ENCODE measurements around the gene PDIA5.
"Not testable (repeated sequence)": the region's sequence is repeated elsewhere in the genome, so short reads cannot be mapped to it uniquely, and the experiment has no call there.

Gene PDIA5

GRCh38 chr3:123151251-123151705 lies 84.5 kb downstream of the PDIA5 start:
- Mint-ChIP-seq H3K4me3 (no peak overlapping the region), H3K27me3 (ENCODE audit: low read depth) (no peaks in the 10 kb centered on the region), H3K4me1 (peaks cover 5% of the 10 kb centered on the region), H3K27ac (no peak overlapping the region), H3K36me3 (ENCODE audit: low read depth) (peaks cover 26% of the 10 kb centered on the region), H3K9me3 (no peaks in the 10 kb centered on the region)
- no peak for TF ChIP-seq CTCF (IDR thresholded peaks at IDR 0.05; ENCODE audit: unreplicated experiment in 3 of 3)

DNA sequence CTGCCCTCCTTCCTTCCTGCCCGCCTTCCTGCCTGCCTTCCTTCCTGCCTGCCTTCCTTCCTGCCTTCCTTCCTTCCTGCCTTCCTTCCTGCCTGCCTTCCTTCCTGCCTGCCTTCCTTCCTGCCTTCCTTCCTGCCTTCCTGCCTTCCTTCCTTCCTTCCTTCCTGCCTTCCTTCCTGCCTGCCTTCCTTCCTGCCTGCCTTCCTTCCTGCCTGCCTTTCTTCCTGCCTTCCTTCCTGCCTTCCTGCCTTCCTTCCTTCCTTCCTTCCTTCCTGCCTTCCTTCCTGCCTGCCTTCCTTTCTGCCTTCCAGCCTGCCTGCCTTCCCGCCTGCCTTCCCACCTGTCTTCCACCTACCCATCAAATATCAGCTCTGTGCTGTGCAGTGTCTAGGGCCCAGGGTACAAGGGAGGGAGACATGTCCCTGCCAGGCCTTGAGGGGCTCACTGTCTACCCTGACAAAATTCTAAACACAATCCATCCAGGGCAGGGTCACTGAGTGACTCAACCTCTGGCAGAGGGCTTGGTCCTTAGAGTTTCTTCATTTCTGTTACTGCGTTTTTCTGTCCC lies 85.1 kb downstream of the PDIA5 start:
- H3K4me1 Mint-ChIP-seq; H3K4me3 Mint-ChIP-seq; H3K9me3 Mint-ChIP-seq; H3K27me3 Mint-ChIP-seq (ENCODE audit: low read depth); H3K27ac Mint-ChIP-seq: not testable (repeated sequence)
- peaks cover 23% of the 10 kb centered on the region for H3K36me3 Mint-ChIP-seq (ENCODE audit: low read depth)

DNA sequence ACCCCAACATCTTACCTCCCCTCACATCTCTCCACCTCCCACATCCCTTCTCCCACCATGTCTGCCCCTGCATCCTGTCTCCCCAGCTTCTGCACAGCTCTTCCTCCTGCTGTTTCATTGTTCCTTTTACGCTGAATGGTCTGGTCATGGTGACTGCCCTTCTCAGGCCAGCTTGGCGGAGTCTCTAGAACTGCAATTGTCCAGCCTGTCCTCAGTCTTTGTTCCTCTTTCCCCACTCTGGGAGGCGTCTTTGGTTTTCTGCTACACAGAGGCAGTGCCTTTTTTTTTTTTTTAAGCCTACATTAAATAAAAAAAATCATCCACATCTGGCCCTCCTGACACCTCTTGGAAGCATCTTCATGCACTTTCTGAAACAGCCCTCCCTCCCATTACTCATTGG lies 85.9 kb downstream of the PDIA5 start:
- H3K27me3 Mint-ChIP-seq (ENCODE audit: low read depth): peaks cover 3% of the 10 kb centered on the region
- H3K4me1 Mint-ChIP-seq: peaks cover 5% of the 10 kb centered on the region
- peak overlapping the region in 1 of 3 experiments; percentile 12 for H3K27ac Mint-ChIP-seq
- TF ChIP-seq CTCF (IDR thresholded peaks at IDR 0.05; ENCODE audit: unreplicated experiment in 3 of 3): no peak
- H3K9me3 Mint-ChIP-seq: no peaks in the 10 kb centered on the region
- H3K4me3 Mint-ChIP-seq: no peak overlapping the region
- peaks cover 19% of the 10 kb centered on the region for H3K36me3 Mint-ChIP-seq (ENCODE audit: low read depth)

DNA sequence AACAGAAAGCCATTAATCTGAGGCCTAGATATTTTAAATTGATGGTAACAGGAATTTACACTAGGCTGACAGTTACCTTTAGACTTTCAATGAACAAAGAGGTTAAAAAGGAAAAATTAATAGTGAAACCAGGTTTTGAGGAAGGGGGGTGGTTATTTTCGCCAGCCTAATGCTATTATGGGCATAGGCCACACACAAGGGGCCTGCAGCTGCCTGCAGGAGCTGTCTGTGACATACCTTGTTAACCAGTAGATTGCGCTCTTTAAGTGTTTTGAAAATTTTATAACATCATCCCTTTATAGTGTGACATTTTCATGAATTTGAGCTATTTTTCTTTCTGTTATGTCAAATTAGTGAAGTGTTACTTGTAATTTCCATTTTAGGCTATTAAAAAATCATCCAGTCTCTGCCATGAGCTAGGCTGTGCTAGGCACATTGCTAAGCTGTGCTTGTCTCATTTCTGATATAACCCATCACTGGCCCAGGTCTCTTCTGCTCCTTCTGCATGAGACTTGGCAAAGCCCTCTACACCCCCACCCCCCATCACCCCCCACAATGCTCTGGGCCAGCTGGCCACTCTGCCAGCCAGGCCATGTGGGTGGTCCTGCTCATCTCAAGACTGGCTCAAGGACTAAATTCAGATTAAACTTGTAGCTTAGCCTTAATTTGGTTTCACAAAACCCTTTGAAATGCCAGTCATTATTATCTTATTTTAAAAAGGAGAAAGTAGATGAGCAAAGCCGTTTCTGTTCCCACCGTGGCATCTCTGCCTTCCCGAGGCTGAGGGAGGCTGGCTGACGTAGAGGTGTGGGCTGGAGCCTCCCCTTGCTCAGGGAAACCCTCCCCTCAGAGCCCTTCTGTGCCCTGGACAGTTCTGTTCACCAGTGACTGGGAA lies 86.5 kb downstream of the PDIA5 start:
- Mint-ChIP-seq H3K27me3 (ENCODE audit: low read depth) (peaks cover 3% of the 10 kb centered on the region), H3K9me3 (no peaks in the 10 kb centered on the region), H3K4me3 (no peak overlapping the region), H3K27ac (no peak overlapping the region), H3K36me3 (ENCODE audit: low read depth) (peaks cover 19% of the 10 kb centered on the region), H3K4me1 (peaks cover 10% of the 10 kb centered on the region)
- TF ChIP-seq CTCF (IDR thresholded peaks at IDR 0.05; ENCODE audit: unreplicated experiment in 3 of 3): no peak

DNA sequence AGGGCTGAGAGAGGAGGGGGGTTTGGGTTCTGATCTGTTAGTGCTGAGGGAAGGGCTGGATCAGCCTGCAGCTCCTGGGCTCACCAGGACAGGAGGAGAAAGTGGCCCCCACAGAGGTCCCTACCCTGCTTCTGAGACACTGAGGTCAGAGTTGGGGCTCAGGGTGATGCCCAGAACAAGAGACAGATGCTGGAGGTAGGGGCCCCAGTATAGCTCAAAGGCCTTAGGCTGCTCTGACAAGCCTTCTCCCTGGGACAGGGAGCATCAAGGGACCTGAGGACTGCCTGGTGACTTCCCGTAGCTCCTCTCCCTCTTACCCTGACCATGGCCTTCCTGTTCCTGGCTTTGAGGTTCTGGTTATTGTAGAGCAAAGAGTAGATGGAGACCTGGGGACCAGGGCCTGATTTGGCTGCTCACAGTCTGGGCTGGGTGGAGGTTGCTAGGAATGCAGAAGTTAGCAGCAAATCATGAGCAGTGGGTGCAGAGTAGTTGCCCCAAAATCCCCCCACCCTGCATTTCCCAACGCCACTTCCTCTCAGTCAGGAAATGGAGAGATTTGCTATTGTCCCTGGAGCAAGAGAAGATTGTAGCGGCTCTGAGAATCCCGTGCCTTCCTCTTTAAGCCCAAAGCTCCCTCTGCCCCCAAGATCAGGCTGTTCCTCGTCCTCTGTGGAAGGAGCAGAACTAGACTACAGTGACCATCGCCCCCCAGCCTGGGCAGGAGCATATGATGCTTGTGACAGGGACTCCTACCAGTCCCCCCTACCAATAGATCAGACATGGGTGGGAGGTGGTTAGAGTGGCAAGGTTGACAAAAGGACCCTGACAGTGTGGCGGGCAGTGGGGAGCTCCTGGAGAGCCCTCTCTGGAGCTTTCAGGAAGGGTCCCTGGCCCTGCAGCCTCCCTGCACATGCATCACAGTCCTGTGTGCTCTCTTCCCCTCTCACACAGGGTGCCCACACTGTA lies 87.5 kb downstream of the PDIA5 start:
- Mint-ChIP-seq H3K27me3 (ENCODE audit: low read depth) (peaks cover 3% of the 10 kb centered on the region), H3K4me1 (peaks cover 10% of the 10 kb centered on the region), H3K36me3 (ENCODE audit: low read depth) (peaks cover 11% of the 10 kb centered on the region), H3K4me3 (no peak overlapping the region), H3K9me3 (no peaks in the 10 kb centered on the region), H3K27ac (peak overlapping the region in 1 of 3 experiments; percentile 64)
- no peak for TF ChIP-seq CTCF (IDR thresholded peaks at IDR 0.05; ENCODE audit: unreplicated experiment in 3 of 3)

All from nephron (organoid).